HepG2 (cell line): ENCODE measurements around the gene C2orf81. TPM values are rescaled to one million over a fixed set of nuclear protein-coding genes. Genes with fewer than 3 reads are reported as not detected.

Experiments used
- ATF1 ChIP-seq: IDR thresholded peaks from 2 replicates; pipeline ENCODE4 v1.6.1; 2016; ENCODE audit warnings: mild to moderate bottlenecking, control low read depth
- BCLAF1 ChIP-seq: fragments of 450-650 bp; IDR thresholded peaks from 2 replicates; pipeline ENCODE4 v1.6.1; 2017; ENCODE audit warnings: mild to moderate bottlenecking
- HMGXB3 ChIP-seq: sonication (generic); formaldehyde crosslinking; IDR thresholded peaks from 2 replicates; pipeline ENCODE4 v1.4.0; 2020; ENCODE audit warnings: missing genetic modification reagents, borderline replicate concordance
- LBX2 ChIP-seq: sonication (generic); formaldehyde crosslinking; IDR thresholded peaks from 2 replicates; pipeline ENCODE4 v1.5.0; 2020; ENCODE audit warnings: missing genetic modification reagents, mild to moderate bottlenecking, borderline replicate concordance
- MAFF ChIP-seq: IDR thresholded peaks from 2 replicates; pipeline ENCODE4 v1.6.1; 2011; ENCODE audit warnings: low read depth, low read length, improper control_type of control experiment
- NR1H2 ChIP-seq: sonication (generic); formaldehyde crosslinking; IDR thresholded peaks from 2 replicates; pipeline ENCODE4 v1.8.1; 2022; ENCODE audit warnings: low read depth, missing genetic modification reagents, borderline replicate concordance
- PHF21A ChIP-seq: sonication (generic); formaldehyde crosslinking; IDR thresholded peaks from 2 replicates; pipeline ENCODE4 v1.5.0; 2020; ENCODE audit warnings: mild to moderate bottlenecking, missing genetic modification reagents
- POLR2AphosphoS2 ChIP-seq: IDR thresholded peaks from 2 replicates; pipeline ENCODE4 v1.6.1; 2011; ENCODE audit warnings: low read depth, low read length, improper control_type of control experiment
- SATB2 ChIP-seq: sonication (generic); formaldehyde crosslinking; IDR thresholded peaks from 2 replicates; pipeline ENCODE4 v1.5.0; 2020; ENCODE audit warnings: missing genetic modification reagents
- TEAD2 ChIP-seq: sonication (generic); formaldehyde crosslinking; IDR thresholded peaks from 2 replicates; pipeline ENCODE4 v1.9.0; 2021; ENCODE audit warnings: missing genetic modification reagents
- ZBTB3 ChIP-seq: sonication (generic); formaldehyde crosslinking; IDR thresholded peaks from 2 replicates; pipeline ENCODE4 v1.4.0; 2020; ENCODE audit warnings: low read depth, mild to moderate bottlenecking, moderate library complexity, missing genetic modification reagents, borderline replicate concordance
- ZBTB46 ChIP-seq: sonication (generic); formaldehyde crosslinking; IDR thresholded peaks from 2 replicates; pipeline ENCODE4 v1.4.0; 2020; ENCODE audit warnings: mild to moderate bottlenecking, missing genetic modification reagents, borderline replicate concordance
- ZFP36L2 ChIP-seq: sonication (generic); formaldehyde crosslinking; IDR thresholded peaks from 2 replicates; pipeline ENCODE4 v1.4.0; 2020; ENCODE audit warnings: missing genetic modification reagents
- ZNF235 ChIP-seq: sonication (generic); formaldehyde crosslinking; IDR thresholded peaks from 2 replicates; pipeline ENCODE4 v1.8.1; 2023; ENCODE audit warnings: mild to moderate bottlenecking, missing genetic modification reagents, borderline replicate concordance
- ZNF30 ChIP-seq: sonication (generic); formaldehyde crosslinking; IDR thresholded peaks from 2 replicates; pipeline ENCODE4 v1.5.0; 2020; ENCODE audit warnings: mild to moderate bottlenecking, missing genetic modification reagents
- ZNF468 ChIP-seq: sonication (generic); formaldehyde crosslinking; IDR thresholded peaks from 2 replicates; pipeline ENCODE4 v1.8.0; 2022; ENCODE audit warnings: mild to moderate bottlenecking, moderate library complexity, missing genetic modification reagents
- ZNF550 ChIP-seq: sonication (generic); formaldehyde crosslinking; IDR thresholded peaks from 2 replicates; pipeline ENCODE4 v1.4.0; 2020; ENCODE audit warnings: mild to moderate bottlenecking, missing genetic modification reagents, borderline replicate concordance
- ZNF775 ChIP-seq: sonication (generic); formaldehyde crosslinking; IDR thresholded peaks from 2 replicates; pipeline ENCODE4 v1.4.0; 2020; ENCODE audit warnings: missing genetic modification reagents, mild to moderate bottlenecking, moderate library complexity, borderline replicate concordance
- ZSCAN30 ChIP-seq: sonication (generic); formaldehyde crosslinking; IDR thresholded peaks from 2 replicates; pipeline ENCODE4 v1.5.0; 2020; ENCODE audit warnings: mild to moderate bottlenecking, missing genetic modification reagents
- ZZZ3 ChIP-seq: sonication (generic); formaldehyde crosslinking; IDR thresholded peaks from 2 replicates; pipeline ENCODE4 v1.4.0; 2020; ENCODE audit warnings: missing genetic modification reagents, mild to moderate bottlenecking, borderline replicate concordance
- polyA plus RNA-seq, 8 experiments: library from polyadenylated mRNA; depleted of rRNA in 3 of 8; stranded (reverse) in 7 of 8; unstranded in 1 of 8; fragments of >200 nt; fragmentation: Illumina TruSeq in 4 of 8; extraction: Trizol in 4 of 8; gene quantifications; 2 replicates each; pipeline versions ENCODE4 v1.2.1 to v1.2.3, GENCODE V29; 2011 to 2016; ENCODE audit warnings: low read depth in 4 of 8, missing spikeins in 1 of 8, mixed read lengths in 1 of 8; ENCODE audit not compliant: insufficient read depth in 1 of 8
- total RNA-seq, 5 experiments: library from RNA; depleted of rRNA; stranded (reverse); fragments of >200 nt; fragmentation: Illumina TruSeq; extraction: Trizol; gene quantifications; 2 replicates each; pipeline ENCODE4 v1.2.3, GENCODE V29; 2016; ENCODE audit warnings: low read depth in 1 of 5

C2orf81 gene
- total and polyA plus RNA-seq, 2 of the 13 experiments (the other 11 are each of a cell fraction or from before 2014, with no cell fraction given), result 0.15 to 0.17 TPM

- TF ChIP-seq ZNF30 (no peak), ZNF775 (no peak), ZNF468 (CRISPR knock-in tag) (no peak), ZBTB3 (CRISPR knock-in tag) (no peak), SATB2 (no peak), HMGXB3 (CRISPR knock-in tag) (no peak), ZSCAN30 (CRISPR knock-in tag) (no peak), ZNF550 (CRISPR knock-in tag) (0 out of 2 replicates have a peak, but pooled peaks have one; percentile 59), TEAD2 (CRISPR knock-in tag) (no peak), ZNF235 (no peak), ZBTB46 (no peak), MAFF (no peak), LBX2 (CRISPR knock-in tag) (no peak), NR1H2 (no peak), BCLAF1 (no peak), POLR2AphosphoS2 (no peak), ZFP36L2 (no peak), ZZZ3 (CRISPR knock-in tag) (no peak), PHF21A (peak; percentile 79), ATF1 (CRISPR knock-in tag) (no peak)
These were observed 8.3 kb downstream of the C2orf81 start (continued) for GRCh38 chr2:74413001-74413698.
